NCI-H2196 treated with DMSO at 0.1 percent for 48 hours (cell line): ENCODE measurements around the gene HS3ST1.
"Not testable (repeated sequence)": the region's sequence is repeated elsewhere in the genome, so short reads cannot be mapped to it uniquely, and the experiment has no call there.

ENCODE experiments used
- DNase-seq: peaks from one replicate; lab custom pipeline; 2025; ENCODE audit not compliant: unreplicated experiment; lab: John Stamatoyannopoulos, UW

Gene HS3ST1

GRCh38 chr4:11404431-11404830 lies 24.3 kb downstream of the HS3ST1 start:
- peak; percentile 67 for DNase-seq

- DNase-seq, result no peak
Observed at GRCh38 chr4:11402192-11402591, 26.5 kb downstream of the HS3ST1 start.

GRCh38 chr4:11399461-11399971 lies 29.2 kb downstream of the HS3ST1 start:
- no peak for DNase-seq

- no peak for DNase-seq
Observed at GRCh38 chr4:11397819-11398610, 30.7 kb downstream of the HS3ST1 start.

GRCh38 chr4:11397146-11397545 lies 31.5 kb downstream of the HS3ST1 start:
- no peak for DNase-seq

GRCh38 chr4:11393551-11393950 lies 35.1 kb downstream of the HS3ST1 start:
- no peak for DNase-seq

- DNase-seq, result not testable (repeated sequence)
Observed at GRCh38 chr4:11384072-11384471, 44.6 kb downstream of the HS3ST1 start.

- no peak for DNase-seq
Observed at GRCh38 chr4:11376571-11376970, 52.1 kb downstream of the HS3ST1 start.

- no peak for DNase-seq
Observed at GRCh38 chr4:11376146-11376545, 52.5 kb downstream of the HS3ST1 start.

GRCh38 chr4:11368701-11369115 lies 60.0 kb downstream of the HS3ST1 start:
- DNase-seq, result no peak

- peak; percentile 49 for DNase-seq
Observed at GRCh38 chr4:11367371-11367770, 61.3 kb downstream of the HS3ST1 start.

- DNase-seq, result no peak
Observed at GRCh38 chr4:11366859-11367258, 61.8 kb downstream of the HS3ST1 start.

- no peak for DNase-seq
Observed at GRCh38 chr4:11365039-11365438, 63.7 kb downstream of the HS3ST1 start.

- DNase-seq, result no peak
Observed at GRCh38 chr4:11359591-11359990, 69.1 kb downstream of the HS3ST1 start.

- no peak for DNase-seq
Observed at GRCh38 chr4:11355226-11355625, 73.5 kb downstream of the HS3ST1 start.

GRCh38 chr4:11354531-11354930 lies 74.2 kb downstream of the HS3ST1 start:
- DNase-seq, result no peak

- DNase-seq, result no peak
Observed at GRCh38 chr4:11348449-11349088, 80.1 kb downstream of the HS3ST1 start.

GRCh38 chr4:11344916-11345315 lies 83.8 kb downstream of the HS3ST1 start:
- DNase-seq, result no peak

- no peak for DNase-seq
Observed at GRCh38 chr4:11343536-11343935, 85.2 kb downstream of the HS3ST1 start.
